IMR-90 (cell line): ENCODE results near the gene CDK1. TPM values are rescaled to one million over a fixed set of nuclear protein-coding genes. Genes with fewer than 3 reads are reported as not detected.

ENCODE experiments used
- ATAC-seq: fragments of 200-7000 bp; cut with Tn5 transposase; 2 replicates; pipeline ENCODE4 v1.9.1; 2020; ENCODE audit warnings: low read depth, mild to moderate bottlenecking, moderate library complexity
- BruUV-seq: library from RNA; stranded (reverse); fragments of 400-500 nt; replicated peaks from 2 replicates; lab custom pipeline; 2021; lab: Mats Ljungman, UMichigan
- CTCF ChIA-PET: fragments of 300-600 bp; formaldehyde crosslinking; extraction: SDS; loops from one replicate; lab custom pipeline; 2021; ENCODE audit warnings: antibody characterized with exemption; lab: Yijun Ruan, JAX
- POLR2A ChIA-PET: fragments of 300-600 bp; sonication (Branson Sonifier 250); formaldehyde crosslinking; loops from one replicate; lab custom pipeline; 2022; ENCODE audit warnings: antibody characterized with exemption; ENCODE audit not compliant: unreplicated experiment; lab: Charles Lee
- DNase-seq: peaks from one replicate; pipeline ENCODE4 v3.0.0; 2013
- H2AFZ ChIP-seq: replicated peaks from 2 replicates; pipeline ENCODE3; 2013; ENCODE audit warnings: low read length, mild to moderate bottlenecking; ENCODE audit not compliant: poor library complexity
- H2AK5ac ChIP-seq: 2 replicates; pipeline ENCODE4 v1.6.1; 2013; ENCODE audit warnings: low read depth, low read length, inconsistent platforms
- H2AK9ac ChIP-seq: replicated peaks from 2 replicates; pipeline ENCODE3; 2013; ENCODE audit warnings: mild to moderate bottlenecking, low read depth, low read length, moderate library complexity; ENCODE audit not compliant: poor library complexity
- H2BK120ac ChIP-seq: 2 replicates; pipeline ENCODE4 v1.6.1; 2013; ENCODE audit warnings: low read depth, low read length, inconsistent platforms
- H2BK15ac ChIP-seq: 3 replicates; pipeline ENCODE4 v1.6.1; 2013; ENCODE audit warnings: low read depth, low read length, inconsistent platforms
- H2BK20ac ChIP-seq: 2 replicates; pipeline ENCODE4 v1.6.1; 2013; ENCODE audit warnings: low read depth, mild to moderate bottlenecking, inconsistent platforms, low read length, moderate library complexity
- H2BK5ac ChIP-seq: 2 replicates; pipeline ENCODE4 v1.6.1; 2013; ENCODE audit warnings: mild to moderate bottlenecking, low read depth, low read length, inconsistent platforms; ENCODE audit not compliant: poor library complexity, severe bottlenecking
- H3K14ac ChIP-seq: replicated peaks from 2 replicates; pipeline ENCODE4 v1.6.1; 2013; ENCODE audit warnings: low read depth, low read length, inconsistent platforms
- H3K18ac ChIP-seq: 2 replicates; pipeline ENCODE4 v1.6.1; 2013; ENCODE audit warnings: low read depth, low read length, control low read depth
- H3K23ac ChIP-seq: 2 replicates; pipeline ENCODE4 v1.6.1; 2013; ENCODE audit warnings: low read depth, low read length, inconsistent platforms
- H3K27ac ChIP-seq: 2 replicates; pipeline ENCODE4 v1.5.1; 2013; ENCODE audit warnings: mild to moderate bottlenecking, control low read depth, low read length; ENCODE audit not compliant: insufficient read depth
- H3K27me3 ChIP-seq: 2 replicates; pipeline ENCODE4 v1.6.1; 2013; ENCODE audit warnings: low read length; ENCODE audit not compliant: control insufficient read depth, insufficient read depth
- H3K36me3 ChIP-seq: 2 replicates; pipeline ENCODE4 v1.6.1; 2013; ENCODE audit warnings: low read length, mixed read lengths; ENCODE audit not compliant: control insufficient read depth, insufficient read depth
- H3K4ac ChIP-seq: 2 replicates; pipeline ENCODE4 v1.6.1; 2013; ENCODE audit warnings: low read depth, low read length, inconsistent platforms
- H3K4me1 ChIP-seq: 2 replicates; pipeline ENCODE4 v1.6.1; 2013; ENCODE audit warnings: low read length, mixed read lengths; ENCODE audit not compliant: control insufficient read depth, insufficient read depth
- H3K4me2 ChIP-seq: 2 replicates; pipeline ENCODE4 v1.6.1; 2013; ENCODE audit warnings: low read depth, mild to moderate bottlenecking, control low read depth, low read length, moderate library complexity
- H3K4me3 ChIP-seq: 2 replicates; pipeline ENCODE4 v1.5.1; 2013; ENCODE audit warnings: low read depth, mild to moderate bottlenecking, control low read depth, low read length, moderate library complexity; ENCODE audit not compliant: insufficient read depth
- H3K56ac ChIP-seq: 2 replicates; pipeline ENCODE4 v1.6.1; 2013; ENCODE audit warnings: low read length, inconsistent platforms; ENCODE audit not compliant: insufficient read depth; ENCODE audit errors: extremely low read depth
- H3K79me1 ChIP-seq, 2 experiments: 2 replicates each; pipeline ENCODE4 v1.6.1; 2013; ENCODE audit warnings: low read length in 2 of 2, inconsistent platforms in 1 of 2, low read depth in 1 of 2
- H3K9ac ChIP-seq: 2 replicates; pipeline ENCODE4 v1.6.1; 2013; ENCODE audit warnings: low read depth, low read length, control low read depth
- H3K9me1 ChIP-seq: 2 replicates; pipeline ENCODE4 v1.6.1; 2013; ENCODE audit warnings: low read length, inconsistent platforms; ENCODE audit not compliant: insufficient read depth
- H3K9me3 ChIP-seq: 2 replicates; pipeline ENCODE4 v1.6.1; 2013; ENCODE audit warnings: low read length; ENCODE audit not compliant: control insufficient read depth, insufficient read depth
- H4K20me1 ChIP-seq: 2 replicates; pipeline ENCODE4 v1.6.1; 2013; ENCODE audit warnings: low read length, inconsistent platforms; ENCODE audit not compliant: insufficient read depth
- H4K5ac ChIP-seq: 2 replicates; pipeline ENCODE4 v1.6.1; 2013; ENCODE audit warnings: mild to moderate bottlenecking, low read depth, low read length, control low read depth
- H4K8ac ChIP-seq, 2 experiments: 2 replicates each; pipeline ENCODE4 v1.6.1; 2013; ENCODE audit warnings: low read depth in 2 of 2, low read length in 2 of 2, control low read depth in 1 of 2, inconsistent platforms in 1 of 2
- H4K91ac ChIP-seq: 2 replicates; pipeline ENCODE4 v1.6.1; 2013; ENCODE audit warnings: low read depth, low read length, inconsistent platforms; ENCODE audit not compliant: insufficient read depth
- CEBPB ChIP-seq: IDR thresholded peaks from 2 replicates; pipeline ENCODE4 v1.6.1; 2012; ENCODE audit warnings: low read depth, low read length, improper control_type of control experiment
- CHD1 ChIP-seq: IDR thresholded peaks from 2 replicates; pipeline ENCODE4 v1.6.1; 2012; ENCODE audit warnings: low read depth, low read length, improper control_type of control experiment
- MAFK ChIP-seq: IDR thresholded peaks from 2 replicates; pipeline ENCODE4 v1.6.1; 2012; ENCODE audit warnings: low read depth, low read length, improper control_type of control experiment
- NFE2L2 ChIP-seq: fragments of 150-350 bp; IDR thresholded peaks from 2 replicates; pipeline ENCODE4 v1.6.1; 2016; ENCODE audit warnings: low read depth, mild to moderate bottlenecking, low read length
- RAD21 ChIP-seq: IDR thresholded peaks from 2 replicates; pipeline ENCODE4 v1.6.1; 2012; ENCODE audit warnings: low read length, improper control_type of control experiment
- dilution Hi-C: fragments of 300-500 bp; cut with HindIII; formaldehyde crosslinking; loops from one replicate; pipeline ENCODE4 v1.14.3; 2018; ENCODE audit warnings: low sequenced_read_pairs; ENCODE audit not compliant: unreplicated experiment
- in situ Hi-C: fragments of 300-500 bp; cut with MboI; formaldehyde crosslinking; loops from 3 replicates; pipeline ENCODE4 v1.14.3; 2019; ENCODE audit warnings: low sequenced_read_pairs, inconsistent platforms, mixed read lengths
- intact Hi-C: fragments of 100-400 bp; cut with micrococcal nuclease; formaldehyde crosslinking; loops from 2 replicates; pipeline ENCODE4 v1.10.0; 2022
- polyA plus RNA-seq, 3 experiments: library from polyadenylated mRNA; depleted of rRNA; stranded (reverse); fragments of >200 nt; gene quantifications; 2 replicates each; pipeline ENCODE4 v1.2.3, GENCODE V29; 2012; ENCODE audit warnings: low replicate concordance in 1 of 3
- total RNA-seq: library from RNA; depleted of rRNA; stranded (reverse); fragments of >200 nt; gene quantifications from 2 replicates; pipeline ENCODE4 v1.2.3, GENCODE V29; 2012
- TF ChIP-seq, protein P1 (sequence below): fragments of 150-350 bp; IDR thresholded peaks from 2 replicates; pipeline ENCODE4 v1.6.1; 2016; ENCODE audit warnings: low read depth, mild to moderate bottlenecking, low read length, moderate library complexity, borderline replicate concordance
- TF ChIP-seq, protein P2 (sequence below): fragments of 150-350 bp; IDR thresholded peaks from 2 replicates; pipeline ENCODE4 v1.6.1; 2017; ENCODE audit warnings: mild to moderate bottlenecking, antibody characterized with exemption, low read length, low read depth

The CDK1 gene
- total and polyA plus RNA-seq, 2 of the 4 experiments (the other 2 are of a cell fraction): 21.9 to 28.1 TPM

DNA sequence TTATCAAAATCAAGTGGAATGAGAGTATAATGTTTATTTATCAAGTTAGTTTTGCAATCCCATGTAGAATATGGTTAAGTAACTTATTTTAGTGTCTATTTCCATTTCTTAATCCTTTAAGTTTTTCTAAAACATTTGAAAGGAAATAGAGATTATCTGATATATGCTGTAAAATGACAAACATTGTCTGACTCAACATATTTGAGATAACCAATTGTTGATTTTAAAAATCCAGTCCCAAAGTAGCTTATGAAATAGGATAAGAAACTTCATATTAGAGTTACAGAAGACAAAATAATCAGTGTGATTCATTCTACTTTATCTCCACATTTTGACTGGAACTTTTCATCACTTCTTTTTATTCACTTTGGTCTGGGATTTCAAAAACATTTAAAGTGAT is 38.7 kb upstream of the CDK1 start:
- H2AK9ac ChIP-seq: no peak overlapping the region
- no peaks in the 10 kb centered on the region; the same call in 1 of the 2 replicates for H3K4me1 ChIP-seq

More for the DNA sequence above, 38.7 kb upstream of the CDK1 start:
- dilution Hi-C loops: no loop called here
- ATAC-seq (peak; percentile 72), DNase-seq (peak; percentile 52)
- Histone ChIP-seq H3K27ac (no peak overlapping the region), H3K27me3 (peaks cover 22% of the 10 kb centered on the region), H2BK5ac (no peak overlapping the region), H3K36me3 (no peaks in the 10 kb centered on the region), H3K9me3 (no peaks in the 10 kb centered on the region), H3K4me3 (no peak overlapping the region), H3K56ac (no peak overlapping the region), H3K23ac (no peak overlapping the region), H3K14ac (no peak overlapping the region), H4K91ac (no peak overlapping the region), H2BK20ac (no peak overlapping the region), H2BK15ac (no peak overlapping the region), H2BK120ac (no peak overlapping the region), H3K79me1 (no peaks in the 10 kb centered on the region), H3K18ac (no peak overlapping the region), H3K4ac (no peak overlapping the region), H2AK5ac (no peak overlapping the region), H4K5ac (no peak overlapping the region), H4K8ac (no peak overlapping the region), H3K9ac (no peak overlapping the region), H3K9me1 (no peaks in the 10 kb centered on the region), H3K4me2 (no peak overlapping the region), H4K20me1 (no peaks in the 10 kb centered on the region), H2AFZ (no peak overlapping the region)
- intact Hi-C loops: loop anchor here (2.0 kb wide), 1 partner anchor 79 kb away; no protein-coding TSS in a partner anchor
- TF ChIP-seq, protein P1, sequence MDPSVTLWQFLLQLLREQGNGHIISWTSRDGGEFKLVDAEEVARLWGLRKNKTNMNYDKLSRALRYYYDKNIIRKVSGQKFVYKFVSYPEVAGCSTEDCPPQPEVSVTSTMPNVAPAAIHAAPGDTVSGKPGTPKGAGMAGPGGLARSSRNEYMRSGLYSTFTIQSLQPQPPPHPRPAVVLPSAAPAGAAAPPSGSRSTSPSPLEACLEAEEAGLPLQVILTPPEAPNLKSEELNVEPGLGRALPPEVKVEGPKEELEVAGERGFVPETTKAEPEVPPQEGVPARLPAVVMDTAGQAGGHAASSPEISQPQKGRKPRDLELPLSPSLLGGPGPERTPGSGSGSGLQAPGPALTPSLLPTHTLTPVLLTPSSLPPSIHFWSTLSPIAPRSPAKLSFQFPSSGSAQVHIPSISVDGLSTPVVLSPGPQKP: no peak
- TF ChIP-seq NFE2L2: no peak
- TF ChIP-seq, protein P2, sequence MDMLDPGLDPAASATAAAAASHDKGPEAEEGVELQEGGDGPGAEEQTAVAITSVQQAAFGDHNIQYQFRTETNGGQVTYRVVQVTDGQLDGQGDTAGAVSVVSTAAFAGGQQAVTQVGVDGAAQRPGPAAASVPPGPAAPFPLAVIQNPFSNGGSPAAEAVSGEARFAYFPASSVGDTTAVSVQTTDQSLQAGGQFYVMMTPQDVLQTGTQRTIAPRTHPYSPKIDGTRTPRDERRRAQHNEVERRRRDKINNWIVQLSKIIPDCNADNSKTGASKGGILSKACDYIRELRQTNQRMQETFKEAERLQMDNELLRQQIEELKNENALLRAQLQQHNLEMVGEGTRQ: no peak
- no peak for TF ChIP-seq RAD21
- peak; percentile 3; the same call in 1 of the 2 replicates for TF ChIP-seq CEBPB
- TF ChIP-seq MAFK: peak; percentile 42
- TF ChIP-seq CHD1: no peak
- CTCF ChIA-PET: no interaction called here
- no TSS peak for BruUV-seq
- in situ Hi-C loops: no loop called here
- POLR2A ChIA-PET: no interaction called here
